Left lung (tissue), 10 donors: ENCODE data around the gene WDR70. TPM values are rescaled to one million over a fixed set of nuclear protein-coding genes. Genes with fewer than 3 reads are reported as not detected.

ENCODE experiments used
- ATAC-seq: fragments of 200-7000 bp; cut with Tn5 transposase; one replicate; pipeline ENCODE4 v1.9.1; 2020; ENCODE audit warnings: moderate library complexity
- DNase-seq, 4 donors: peaks; one replicate each; pipeline ENCODE4 v3.0.0-alpha.2; 2013 to 2020
- H3K27ac ChIP-seq, 2 donors: fragments of 200-600 bp; sonication (generic) in 1 of 2; one replicate each; pipeline versions ENCODE4 v1.5.0 to v1.8.0; 2020 to 2021
- H3K27me3 ChIP-seq, 2 donors: fragments of 200-600 bp; sonication (generic) in 1 of 2; one replicate each; pipeline versions ENCODE4 v1.5.0 to v1.8.0; 2020 to 2021
- H3K36me3 ChIP-seq, 2 donors: fragments of 200-600 bp; sonication (generic) in 1 of 2; one replicate each; pipeline versions ENCODE4 v1.5.0 to v1.8.0; 2020 to 2021
- H3K4me1 ChIP-seq, 2 donors: fragments of 200-600 bp; one replicate each; pipeline ENCODE4 v1.8.0; 2021
- H3K4me3 ChIP-seq, 2 donors: fragments of 200-600 bp; sonication (generic) in 1 of 2; one replicate each; pipeline versions ENCODE4 v1.5.0 to v1.8.0; 2020 to 2021; ENCODE audit warnings: mild to moderate bottlenecking in 1 of 2
- H3K9me3 ChIP-seq, 2 donors: fragments of 200-600 bp; sonication (generic) in 1 of 2; one replicate each; pipeline versions ENCODE4 v1.5.0 to v1.8.0; 2020 to 2021
- intact Hi-C, 2 donors: fragments of 100-400 bp; cut with DNase I; formaldehyde crosslinking; loops; one replicate each; pipeline versions ENCODE4 v1.11.2 to v1.14.2; 2022
- polyA plus RNA-seq, 6 donors: library from polyadenylated mRNA; unstranded; fragments of 120-200 nt; gene quantifications; one replicate each; pipeline ENCODE4 v1.2.1, GENCODE V29; 2013; ENCODE audit not compliant: insufficient read length in 6 of 6
- total RNA-seq, 2 donors: library from RNA; stranded (reverse); fragmentation: NEBNext Ultra II Directional; extraction: Animal tissue kit (Norgen Biotek cat#: 25700); gene quantifications; one replicate each; pipeline ENCODE4 v1.2.1, GENCODE V29; 2021
- TF ChIP-seq, protein P1 (sequence below), 2 donors: fragments of 200-600 bp; sonication (generic) in 1 of 2; IDR thresholded peaks; one replicate each; pipeline versions ENCODE4 v1.5.0 to v1.8.0; 2021; ENCODE audit warnings: antibody characterized with exemption in 2 of 2
- donor health status: DM: no; HTN: yes; CAD: no.
- donor health status: DM: no; HTN: no; CAD: no.

The WDR70 gene
- total and polyA plus RNA-seq, 8 donors, result 21.9 to 59.2 (median 47.5) TPM

- no peak for ATAC-seq
- Histone ChIP-seq H3K4me3 (no peak overlapping the region), H3K27me3 (no peaks in the 10 kb centered on the region), H3K27ac (no peak overlapping the region), H3K36me3 (no peaks in the 10 kb centered on the region), H3K9me3 (no peaks in the 10 kb centered on the region), H3K4me1 (no peaks in the 10 kb centered on the region)
- DNase-seq, result no peak
- TF ChIP-seq, protein P1, sequence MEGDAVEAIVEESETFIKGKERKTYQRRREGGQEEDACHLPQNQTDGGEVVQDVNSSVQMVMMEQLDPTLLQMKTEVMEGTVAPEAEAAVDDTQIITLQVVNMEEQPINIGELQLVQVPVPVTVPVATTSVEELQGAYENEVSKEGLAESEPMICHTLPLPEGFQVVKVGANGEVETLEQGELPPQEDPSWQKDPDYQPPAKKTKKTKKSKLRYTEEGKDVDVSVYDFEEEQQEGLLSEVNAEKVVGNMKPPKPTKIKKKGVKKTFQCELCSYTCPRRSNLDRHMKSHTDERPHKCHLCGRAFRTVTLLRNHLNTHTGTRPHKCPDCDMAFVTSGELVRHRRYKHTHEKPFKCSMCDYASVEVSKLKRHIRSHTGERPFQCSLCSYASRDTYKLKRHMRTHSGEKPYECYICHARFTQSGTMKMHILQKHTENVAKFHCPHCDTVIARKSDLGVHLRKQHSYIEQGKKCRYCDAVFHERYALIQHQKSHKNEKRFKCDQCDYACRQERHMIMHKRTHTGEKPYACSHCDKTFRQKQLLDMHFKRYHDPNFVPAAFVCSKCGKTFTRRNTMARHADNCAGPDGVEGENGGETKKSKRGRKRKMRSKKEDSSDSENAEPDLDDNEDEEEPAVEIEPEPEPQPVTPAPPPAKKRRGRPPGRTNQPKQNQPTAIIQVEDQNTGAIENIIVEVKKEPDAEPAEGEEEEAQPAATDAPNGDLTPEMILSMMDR (IDR thresholded peaks at IDR 0.05), result no peak
- intact Hi-C loops, result no loop called here
These were observed 189.1 kb downstream of the WDR70 start for GRCh38 chr5:37568018-37568753.

DNA sequence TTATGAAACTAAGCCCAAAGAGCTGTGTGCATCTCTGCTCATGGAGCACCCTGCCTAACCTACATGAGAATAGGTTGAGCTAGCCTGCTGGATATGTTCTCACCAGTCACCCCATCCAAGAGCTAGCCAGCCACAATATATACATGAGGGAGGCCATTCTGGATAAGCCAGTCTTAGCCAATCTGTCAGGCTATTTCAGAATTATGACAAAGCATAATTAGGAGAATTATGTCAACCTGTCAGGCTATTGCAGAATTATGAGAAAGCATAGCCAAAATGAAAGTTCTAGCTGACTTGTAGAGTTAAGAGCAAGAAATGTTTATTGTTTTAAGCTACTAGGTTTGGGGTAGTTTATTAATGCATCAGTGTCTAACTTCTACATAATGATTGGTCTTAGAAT lies 189.8 kb downstream of the WDR70 start:
- no peaks in the 10 kb centered on the region for H3K36me3 ChIP-seq
- H3K4me1 ChIP-seq, result no peaks in the 10 kb centered on the region
- no peak overlapping the region for H3K4me3 ChIP-seq
- ATAC-seq (no peak), DNase-seq (no peak)
- intact Hi-C loops, result no loop called here
- no peaks in the 10 kb centered on the region for H3K27me3 ChIP-seq
- TF ChIP-seq, protein P1 (IDR thresholded peaks at IDR 0.05), result no peak
- no peaks in the 10 kb centered on the region for H3K9me3 ChIP-seq
- H3K27ac ChIP-seq, result no peak overlapping the region

DNA sequence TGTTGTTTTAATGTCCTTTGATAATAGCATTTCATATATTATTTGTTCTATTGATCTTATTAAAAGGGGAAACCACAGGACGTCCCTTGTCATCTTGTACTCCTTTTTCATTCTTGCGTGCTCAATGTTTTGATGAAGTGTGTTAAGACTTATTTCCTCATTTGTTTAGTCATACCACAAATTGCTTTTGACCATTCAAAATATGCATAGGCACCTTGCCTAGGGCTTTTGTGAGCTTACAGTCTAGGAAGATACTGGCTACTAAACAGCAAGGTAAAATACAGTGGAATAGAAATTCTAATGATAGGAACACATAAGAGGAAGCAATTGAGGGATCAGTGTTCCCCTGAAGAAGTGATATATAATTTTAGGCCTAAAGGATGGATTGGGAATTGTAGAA lies 190.3 kb downstream of the WDR70 start:
- no peaks in the 10 kb centered on the region for H3K4me1 ChIP-seq
- H3K36me3 ChIP-seq, result peaks cover 0 to 3% of the 10 kb centered on the region in 2 donors
- TF ChIP-seq, protein P1 (IDR thresholded peaks at IDR 0.05), result no peak
- no peaks in the 10 kb centered on the region for H3K9me3 ChIP-seq
- H3K4me3 ChIP-seq, result no peak overlapping the region
- intact Hi-C loops, result no loop called here
- DNase-seq (no peak), ATAC-seq (no peak)
- H3K27ac ChIP-seq, result no peak overlapping the region
- H3K27me3 ChIP-seq, result no peaks in the 10 kb centered on the region

DNA sequence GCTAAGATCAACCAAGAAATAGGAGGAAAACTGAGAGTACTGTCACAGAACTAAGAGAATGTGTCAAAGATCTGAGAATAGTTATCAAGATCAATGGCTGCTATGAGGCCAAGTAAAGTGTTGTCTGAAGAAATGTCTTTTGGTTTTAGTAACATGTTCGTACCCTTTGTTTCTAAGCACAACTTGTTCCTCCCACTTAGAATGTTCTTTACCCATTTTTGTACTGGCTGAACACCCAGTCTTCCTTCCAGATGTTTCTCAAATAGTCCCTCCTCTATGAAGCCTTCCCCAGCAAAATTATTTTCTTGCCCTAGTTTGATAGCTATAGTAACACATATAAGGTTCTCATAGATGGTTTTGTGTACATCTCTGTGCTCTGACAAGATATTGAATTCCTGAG lies 191.5 kb downstream of the WDR70 start:
- no peaks in the 10 kb centered on the region for H3K4me1 ChIP-seq
- H3K9me3 ChIP-seq, result no peaks in the 10 kb centered on the region
- no peak overlapping the region for H3K27ac ChIP-seq
- intact Hi-C loops, result no loop called here
- H3K27me3 ChIP-seq, result no peaks in the 10 kb centered on the region
- DNase-seq (no peak), ATAC-seq (no peak)
- no peak overlapping the region for H3K4me3 ChIP-seq
- TF ChIP-seq, protein P1 (IDR thresholded peaks at IDR 0.05), result no peak
- peaks cover 0 to 3% of the 10 kb centered on the region in 2 donors for H3K36me3 ChIP-seq

DNA sequence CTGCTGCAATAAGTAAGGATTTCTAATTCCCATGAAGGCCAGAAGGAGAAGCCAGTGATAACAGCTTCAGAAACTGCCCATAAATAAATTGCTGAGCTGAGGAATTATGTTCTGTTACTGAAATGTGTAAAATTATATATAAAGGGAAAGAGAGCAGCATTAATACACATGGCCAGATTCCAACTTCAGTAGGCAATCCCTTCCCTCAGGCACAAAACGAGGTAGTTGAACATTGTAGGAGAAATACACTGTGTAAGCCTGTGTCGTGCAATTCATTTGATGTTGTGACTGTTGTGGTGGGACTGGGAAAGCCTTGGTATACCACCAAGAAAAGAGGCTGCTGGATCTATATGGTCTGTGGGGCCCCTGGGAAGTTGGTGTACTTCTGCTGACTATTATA lies 192.9 kb downstream of the WDR70 start:
- TF ChIP-seq, protein P1 (IDR thresholded peaks at IDR 0.05), result no peak

More for the DNA sequence above, 192.9 kb downstream of the WDR70 start:
- H3K27me3 ChIP-seq, result no peaks in the 10 kb centered on the region
- H3K4me1 ChIP-seq, result no peaks in the 10 kb centered on the region
- H3K4me3 ChIP-seq, result no peak overlapping the region
- DNase-seq, result no peak
- H3K9me3 ChIP-seq, result no peaks in the 10 kb centered on the region
- ATAC-seq, result no peak
- H3K27ac ChIP-seq, result no peak overlapping the region
- intact Hi-C loops, result no loop called here
- peaks cover 0 to 3% of the 10 kb centered on the region in 2 donors for H3K36me3 ChIP-seq
